HFFc6 (cell line): ENCODE measurements around the gene CCSER1. TPM values are rescaled to one million over a fixed set of nuclear protein-coding genes. Genes with fewer than 3 reads are reported as not detected.

Source experiments
- DNase-seq: peaks from one replicate; pipeline ENCODE4 v3.0.0-alpha.2; 2018
- H3K27ac Mint-ChIP-seq: 2 replicates; pipeline ENCODE4 v1.8.0; 2020; ENCODE audit warnings: mild to moderate bottlenecking, mixed read lengths
- H3K27me3 Mint-ChIP-seq: 2 replicates; pipeline ENCODE4 v1.8.0; 2021; ENCODE audit warnings: mild to moderate bottlenecking, moderate library complexity, mixed read lengths; ENCODE audit not compliant: insufficient read depth
- H3K36me3 Mint-ChIP-seq: 2 replicates; pipeline ENCODE4 v1.8.0; 2021; ENCODE audit warnings: low read depth, mixed read lengths
- H3K4me1 Mint-ChIP-seq: 2 replicates; pipeline ENCODE4 v1.8.0; 2020; ENCODE audit warnings: low read depth, mixed read lengths
- H3K4me3 Mint-ChIP-seq: 2 replicates; pipeline ENCODE4 v1.8.0; 2020; ENCODE audit warnings: mild to moderate bottlenecking, moderate library complexity, mixed read lengths
- H3K9me3 Mint-ChIP-seq: 2 replicates; pipeline ENCODE4 v1.8.0; 2020; ENCODE audit warnings: mild to moderate bottlenecking, mixed read lengths
- total RNA-seq, 6 experiments: library from RNA; stranded (reverse); fragmentation: NEBNext Ultra II Directional; extraction: Animal tissue kit (Norgen Biotek cat#: 25700); gene quantifications; 2 replicates in 1 of 6; 3 replicates in 5 of 6; pipeline ENCODE4 v1.2.3, GENCODE V29; 2021
- TF ChIP-seq, protein P1 (sequence below): fragments of 200-600 bp; sonication (generic); IDR thresholded peaks from 2 replicates; pipeline ENCODE4 v1.5.0; 2021; ENCODE audit warnings: antibody characterized with exemption, mild to moderate bottlenecking

The CCSER1 gene
- total RNA-seq, 6 experiments from 2014 or later = not detected

DNA sequence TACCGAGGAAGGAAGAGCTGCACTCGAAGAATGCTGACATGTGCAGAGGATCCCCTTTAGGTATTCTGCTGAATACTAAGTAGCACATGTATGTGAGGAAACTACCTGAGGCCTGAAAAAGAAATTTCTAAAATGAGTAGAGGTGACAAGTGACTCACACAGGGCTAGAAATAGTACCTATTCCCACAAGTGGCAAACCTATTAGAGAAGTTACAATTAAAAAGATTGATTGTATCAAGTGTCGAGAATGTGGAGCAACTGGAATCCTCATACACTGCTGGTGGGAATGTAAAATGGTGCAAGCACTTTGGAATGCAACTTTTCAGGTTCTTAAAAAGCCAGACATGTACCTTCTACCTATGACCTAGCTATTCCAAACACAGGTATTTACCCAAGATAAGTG, 47.4 kb downstream of the CCSER1 start:
- DNase-seq = no peak
- peaks cover 26% of the 10 kb centered on the region for H3K9me3 Mint-ChIP-seq
- TF ChIP-seq, protein P1, sequence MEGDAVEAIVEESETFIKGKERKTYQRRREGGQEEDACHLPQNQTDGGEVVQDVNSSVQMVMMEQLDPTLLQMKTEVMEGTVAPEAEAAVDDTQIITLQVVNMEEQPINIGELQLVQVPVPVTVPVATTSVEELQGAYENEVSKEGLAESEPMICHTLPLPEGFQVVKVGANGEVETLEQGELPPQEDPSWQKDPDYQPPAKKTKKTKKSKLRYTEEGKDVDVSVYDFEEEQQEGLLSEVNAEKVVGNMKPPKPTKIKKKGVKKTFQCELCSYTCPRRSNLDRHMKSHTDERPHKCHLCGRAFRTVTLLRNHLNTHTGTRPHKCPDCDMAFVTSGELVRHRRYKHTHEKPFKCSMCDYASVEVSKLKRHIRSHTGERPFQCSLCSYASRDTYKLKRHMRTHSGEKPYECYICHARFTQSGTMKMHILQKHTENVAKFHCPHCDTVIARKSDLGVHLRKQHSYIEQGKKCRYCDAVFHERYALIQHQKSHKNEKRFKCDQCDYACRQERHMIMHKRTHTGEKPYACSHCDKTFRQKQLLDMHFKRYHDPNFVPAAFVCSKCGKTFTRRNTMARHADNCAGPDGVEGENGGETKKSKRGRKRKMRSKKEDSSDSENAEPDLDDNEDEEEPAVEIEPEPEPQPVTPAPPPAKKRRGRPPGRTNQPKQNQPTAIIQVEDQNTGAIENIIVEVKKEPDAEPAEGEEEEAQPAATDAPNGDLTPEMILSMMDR = no peak
- no peaks in the 10 kb centered on the region for H3K27me3 Mint-ChIP-seq
- H3K27ac Mint-ChIP-seq = no peak overlapping the region
- no peak overlapping the region for H3K4me3 Mint-ChIP-seq
- no peaks in the 10 kb centered on the region for H3K36me3 Mint-ChIP-seq
- no peaks in the 10 kb centered on the region for H3K4me1 Mint-ChIP-seq

DNA sequence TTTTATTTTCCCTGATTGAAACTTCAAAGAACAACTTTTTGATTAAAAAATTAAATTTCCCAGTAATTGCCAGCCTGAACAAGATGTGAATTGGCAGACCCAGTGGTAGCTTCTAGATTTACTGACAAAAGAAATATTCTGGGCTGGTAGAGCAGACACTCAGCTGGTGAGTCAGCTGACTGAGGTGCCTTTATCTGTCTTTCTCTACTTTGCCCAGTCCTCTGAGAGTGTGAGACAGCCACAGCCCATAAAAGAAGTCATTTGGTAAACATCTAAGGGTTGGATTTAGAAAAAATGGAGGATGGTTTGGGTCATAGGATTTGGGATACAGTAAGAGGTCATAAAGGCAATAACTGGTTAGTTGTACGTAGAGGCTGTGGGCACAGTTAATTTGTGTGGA, 54.5 kb downstream of the CCSER1 start:
- Mint-ChIP-seq H3K27me3 (no peaks in the 10 kb centered on the region), H3K36me3 (no peaks in the 10 kb centered on the region), H3K4me3 (no peak overlapping the region), H3K9me3 (peaks cover 33% of the 10 kb centered on the region), H3K4me1 (no peaks in the 10 kb centered on the region), H3K27ac (no peak overlapping the region)
- DNase-seq = no peak
- TF ChIP-seq, protein P1 = no peak

GRCh38 chr4:90183254-90183653, 56.1 kb downstream of the CCSER1 start:
- peaks cover 28% of the 10 kb centered on the region for H3K9me3 Mint-ChIP-seq
- no peaks in the 10 kb centered on the region for H3K4me1 Mint-ChIP-seq
- no peak overlapping the region for H3K4me3 Mint-ChIP-seq
- TF ChIP-seq, protein P1 = no peak
- H3K27ac Mint-ChIP-seq = no peak overlapping the region
- DNase-seq = no peak
- H3K27me3 Mint-ChIP-seq = no peaks in the 10 kb centered on the region
- H3K36me3 Mint-ChIP-seq = no peaks in the 10 kb centered on the region

GRCh38 chr4:90184560-90184959, 57.4 kb downstream of the CCSER1 start:
- no peaks in the 10 kb centered on the region for H3K27me3 Mint-ChIP-seq
- no peak overlapping the region for H3K4me3 Mint-ChIP-seq

DNA sequence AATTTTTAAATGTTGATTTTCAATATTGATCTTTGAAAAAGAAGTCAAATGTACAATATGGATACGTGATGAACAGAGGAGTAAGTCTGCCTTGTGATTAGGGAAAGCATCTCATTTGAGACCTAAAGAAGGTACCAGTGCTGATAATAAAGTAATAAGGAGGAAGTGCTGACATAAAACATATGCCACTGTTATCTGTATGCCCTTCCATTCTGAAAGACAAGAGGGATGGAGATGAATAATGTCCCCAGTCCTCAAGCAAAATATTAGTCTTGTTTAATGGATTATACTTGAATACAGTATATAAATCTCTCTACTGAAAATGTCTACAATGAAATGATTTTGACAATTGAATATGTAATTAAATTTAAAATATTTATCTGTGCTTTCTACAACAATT, 58.2 kb downstream of the CCSER1 start:
- no peak for DNase-seq
- TF ChIP-seq, protein P1 = no peak
- no peaks in the 10 kb centered on the region for H3K36me3 Mint-ChIP-seq
- H3K27ac Mint-ChIP-seq = no peak overlapping the region
- no peaks in the 10 kb centered on the region for H3K4me1 Mint-ChIP-seq
- H3K27me3 Mint-ChIP-seq = no peaks in the 10 kb centered on the region
- peaks cover 28% of the 10 kb centered on the region for H3K9me3 Mint-ChIP-seq
- H3K4me3 Mint-ChIP-seq = no peak overlapping the region

More at GRCh38 chr4:90184560-90184959, 57.4 kb downstream of the CCSER1 start:
- Mint-ChIP-seq H3K4me1 (no peaks in the 10 kb centered on the region), H3K9me3 (peaks cover 23% of the 10 kb centered on the region), H3K36me3 (no peaks in the 10 kb centered on the region), H3K27ac (no peak overlapping the region)
- no peak for DNase-seq
- TF ChIP-seq, protein P1 = no peak

DNA sequence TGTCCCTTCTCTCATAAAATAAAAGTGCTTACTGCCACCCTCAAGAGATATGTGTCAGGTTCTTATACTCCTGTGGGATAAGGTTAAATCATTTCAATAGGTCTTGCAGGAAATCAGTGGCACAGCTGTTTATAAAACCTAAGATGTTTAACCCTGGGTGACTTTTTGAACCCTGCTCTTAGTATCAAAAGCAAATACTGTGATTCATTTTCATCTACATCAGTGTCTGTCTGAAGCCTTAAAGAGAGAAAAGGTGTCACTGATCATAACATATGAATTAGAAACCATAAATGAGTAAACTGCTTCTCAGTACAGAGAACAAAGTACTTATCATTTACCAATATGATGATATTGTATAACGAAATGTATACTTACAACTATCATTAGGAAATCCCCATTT, 59.0 kb downstream of the CCSER1 start:
- Mint-ChIP-seq H3K27me3 (no peaks in the 10 kb centered on the region), H3K4me3 (no peak overlapping the region), H3K27ac (no peak overlapping the region)

More for the DNA sequence above, 59.0 kb downstream of the CCSER1 start:
- no peaks in the 10 kb centered on the region for H3K36me3 Mint-ChIP-seq
- H3K9me3 Mint-ChIP-seq = peaks cover 30% of the 10 kb centered on the region
- DNase-seq = no peak
- TF ChIP-seq, protein P1 = no peak
- H3K4me1 Mint-ChIP-seq = no peaks in the 10 kb centered on the region
